EH (cell line): ENCODE results near the gene SERPINA1.

Experiments
- DNase-seq: peaks from one replicate; pipeline ENCODE4 v3.0.0-alpha.2; 2015; ENCODE audit warnings: low read depth

Gene SERPINA1

DNA sequence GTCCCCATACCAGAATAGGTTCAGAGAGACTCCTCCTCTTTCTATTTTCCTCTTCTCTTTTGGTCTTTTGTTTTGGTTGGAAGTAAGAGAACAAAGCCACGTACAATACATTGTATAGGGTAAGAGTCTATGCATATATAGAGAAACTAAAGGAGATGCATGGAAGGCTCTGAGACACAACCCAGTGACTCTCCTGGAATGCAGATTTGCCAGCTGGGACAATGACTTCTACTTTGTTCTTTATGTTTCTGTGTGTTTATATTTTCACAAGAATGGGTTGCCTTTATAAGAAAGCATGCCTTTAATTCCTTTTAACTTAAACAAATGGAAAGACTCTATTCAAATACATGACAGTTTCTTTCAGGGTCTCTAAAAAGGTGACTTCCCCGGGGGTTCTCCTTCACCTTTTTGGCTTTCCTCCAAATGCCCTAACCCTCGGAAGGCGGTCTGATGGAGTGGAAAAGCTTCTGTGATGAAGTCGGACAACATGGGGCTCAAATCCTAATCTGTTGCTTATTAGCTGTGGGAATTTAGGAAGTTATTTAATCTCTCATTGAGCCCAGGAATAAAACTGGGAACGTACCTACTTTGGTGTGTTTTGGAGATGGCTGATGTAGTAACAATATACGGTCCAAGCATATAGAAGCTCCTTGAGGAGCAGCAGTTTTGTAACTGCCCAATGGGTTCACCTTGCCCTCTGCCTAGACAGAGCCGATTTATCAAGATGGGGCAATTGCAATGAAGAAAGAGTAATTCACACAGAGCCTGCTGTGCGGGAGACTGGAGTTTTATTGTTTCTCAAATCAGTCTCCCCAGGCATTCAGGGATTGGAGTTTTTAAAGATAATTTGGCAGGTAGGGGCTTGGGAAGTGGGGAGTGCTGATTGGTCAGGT, 9.1 kb upstream of the SERPINA1 start:
- no peak for DNase-seq

DNA sequence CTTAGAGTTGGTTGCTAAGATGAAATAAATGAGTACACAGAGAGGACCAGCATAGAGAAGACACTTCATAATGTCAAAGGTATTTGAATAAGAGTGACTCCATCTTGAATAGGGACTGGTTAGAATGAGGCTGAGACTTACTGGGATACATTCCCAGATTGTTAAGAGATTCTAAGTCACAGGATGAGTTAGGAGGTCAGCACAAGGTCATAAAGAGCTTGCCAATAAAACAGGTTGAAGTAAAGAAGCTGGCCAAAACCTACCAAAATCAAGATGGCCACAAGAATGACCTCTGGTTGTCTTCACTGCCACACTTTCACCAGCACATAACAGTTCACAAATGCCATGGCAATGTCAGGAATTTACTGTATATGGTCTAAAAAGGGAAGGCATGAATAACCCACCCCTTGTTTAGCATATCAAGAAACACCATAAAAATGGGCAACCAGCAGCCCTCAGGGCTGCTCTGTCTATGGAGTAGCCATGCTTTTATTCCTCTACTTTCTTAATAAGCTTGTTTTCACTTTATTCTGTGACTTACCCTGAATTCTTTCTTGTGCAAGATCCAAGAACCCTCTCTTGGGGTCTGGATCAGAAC, 8.3 kb upstream of the SERPINA1 start:
- DNase-seq: peak; percentile 57

DNA sequence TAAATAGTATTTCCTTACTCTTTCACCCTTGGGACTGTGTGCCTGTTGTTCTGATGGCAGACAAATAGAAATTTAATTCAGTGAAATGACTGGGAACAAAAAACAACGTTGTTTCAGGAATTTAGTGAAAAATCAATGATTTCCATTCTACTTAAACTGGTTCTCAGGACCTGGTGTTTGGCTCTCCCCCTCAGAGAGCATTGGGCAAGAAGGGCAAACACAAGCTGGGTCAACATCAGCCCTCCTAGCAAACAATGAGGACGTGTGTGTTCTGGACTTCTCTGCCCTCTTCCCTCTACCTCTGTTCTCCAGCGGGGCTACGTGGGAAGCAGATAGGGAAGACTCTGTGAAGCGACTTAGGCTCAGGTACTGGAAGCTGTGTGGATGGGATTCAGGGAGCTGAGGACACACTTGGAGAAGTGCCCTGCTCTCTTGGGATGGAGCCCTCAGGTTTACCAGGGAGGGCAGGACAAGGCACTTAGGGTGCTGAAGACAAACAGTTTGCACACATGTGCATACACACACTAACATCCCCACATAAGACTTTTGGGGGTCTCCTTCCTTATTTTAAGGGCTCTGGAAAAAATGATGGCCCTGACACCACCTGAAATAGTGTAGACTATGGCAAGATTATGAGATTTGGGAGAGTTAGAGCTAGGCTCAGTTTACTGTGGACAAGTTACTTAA, 7.6 kb upstream of the SERPINA1 start:
- DNase-seq: no peak

DNA sequence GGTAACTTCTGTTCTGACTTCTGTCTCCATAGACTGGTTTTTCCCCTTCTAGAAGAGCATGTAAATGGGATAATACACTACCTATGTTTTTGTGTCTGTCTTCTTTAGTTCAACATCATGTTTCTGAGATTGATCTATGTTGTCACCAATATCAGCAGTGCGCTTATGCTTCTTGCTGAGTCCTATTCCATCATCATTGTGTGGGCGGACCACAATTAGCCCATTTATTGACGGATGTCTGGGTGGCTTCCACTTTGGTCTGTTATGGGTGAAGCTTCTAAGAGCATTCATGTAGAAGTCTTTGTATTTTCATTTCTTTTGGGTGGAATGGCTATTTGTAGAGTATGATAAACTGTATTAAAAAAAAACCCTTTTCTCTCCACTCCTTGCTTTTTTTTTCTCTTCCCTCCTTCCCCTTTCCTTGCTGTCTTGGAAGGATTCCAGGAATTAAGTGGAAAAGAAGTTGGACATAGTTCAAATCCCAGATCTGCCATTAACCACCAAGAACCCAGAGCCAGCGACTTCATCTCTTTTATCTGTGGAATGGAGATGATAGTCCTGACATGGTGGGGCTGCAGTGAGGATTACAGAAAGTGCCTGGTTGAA, 7.0 kb upstream of the SERPINA1 start:
- DNase-seq: no peak

DNA sequence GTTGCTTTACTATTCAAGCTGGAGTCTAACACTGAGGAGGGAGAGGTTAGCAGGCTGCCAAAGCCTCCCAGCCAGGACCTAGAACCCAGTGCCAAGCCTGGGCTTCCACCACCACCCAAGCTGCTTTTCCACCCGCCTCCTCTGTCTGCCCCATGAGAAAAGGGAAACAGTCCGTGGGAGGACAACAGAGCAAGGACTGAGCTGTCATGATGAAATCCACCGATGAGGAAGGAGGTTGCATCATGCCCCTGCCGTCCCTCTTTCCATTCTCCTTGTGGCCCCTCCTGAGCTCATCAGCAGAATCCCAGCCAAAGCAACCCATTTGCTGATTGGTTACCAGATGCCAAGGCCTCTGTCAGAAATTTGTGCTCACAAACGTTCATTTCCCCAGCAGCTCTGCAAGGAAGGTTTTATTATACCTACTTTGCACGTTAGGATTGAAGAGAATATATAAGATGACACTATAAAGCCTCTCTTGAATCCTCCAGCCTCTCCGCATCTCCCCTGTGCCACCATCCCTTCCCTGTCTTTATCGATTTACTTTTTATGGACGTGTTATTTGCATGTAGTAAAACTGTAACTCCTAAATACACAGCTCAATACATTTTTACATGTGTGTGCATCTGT, 6.3 kb upstream of the SERPINA1 start:
- peak; percentile 49 for DNase-seq

DNA sequence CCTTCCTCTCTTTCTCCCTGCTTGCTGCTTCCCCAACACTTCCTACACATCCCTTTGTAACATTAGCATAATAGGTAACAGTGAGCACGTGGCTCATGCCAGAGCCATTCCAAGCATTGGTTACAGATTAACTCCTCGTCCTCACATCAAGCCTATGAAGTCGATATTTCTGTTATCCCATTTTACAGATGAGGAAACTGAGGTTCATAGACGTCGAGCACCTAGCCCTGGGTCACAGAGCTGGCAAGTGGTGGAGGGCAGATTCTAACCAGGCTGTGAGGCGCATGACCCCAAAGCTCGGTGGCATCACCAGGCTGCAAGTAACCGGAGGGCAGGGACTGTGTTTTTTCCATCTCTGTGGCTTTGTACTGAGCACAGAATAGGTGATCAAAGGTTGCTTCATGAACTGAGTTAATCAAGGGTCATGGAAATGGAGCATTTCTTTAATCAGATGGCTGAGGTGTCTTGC, 5.7 kb upstream of the SERPINA1 start:
- DNase-seq: no peak

DNA sequence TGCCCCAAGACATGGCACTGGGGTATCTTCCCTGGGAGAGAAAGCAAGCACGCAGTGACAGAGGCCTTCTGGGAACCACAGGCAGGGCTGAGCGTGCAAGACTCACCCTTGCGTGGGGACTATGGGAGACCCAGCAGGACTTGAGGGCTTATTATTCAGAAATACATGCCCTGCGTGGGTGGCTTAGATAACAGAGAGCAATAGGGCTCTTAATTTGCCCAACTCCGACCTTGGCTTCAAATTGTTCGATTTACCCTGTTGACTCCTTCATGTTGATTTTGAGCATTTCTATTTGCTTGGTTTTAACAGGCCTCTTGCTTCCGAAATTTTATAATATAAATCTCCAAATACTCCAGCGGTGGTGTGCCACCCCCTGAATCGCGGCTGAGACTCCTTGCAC, 5.1 kb upstream of the SERPINA1 start:
- no peak for DNase-seq

DNA sequence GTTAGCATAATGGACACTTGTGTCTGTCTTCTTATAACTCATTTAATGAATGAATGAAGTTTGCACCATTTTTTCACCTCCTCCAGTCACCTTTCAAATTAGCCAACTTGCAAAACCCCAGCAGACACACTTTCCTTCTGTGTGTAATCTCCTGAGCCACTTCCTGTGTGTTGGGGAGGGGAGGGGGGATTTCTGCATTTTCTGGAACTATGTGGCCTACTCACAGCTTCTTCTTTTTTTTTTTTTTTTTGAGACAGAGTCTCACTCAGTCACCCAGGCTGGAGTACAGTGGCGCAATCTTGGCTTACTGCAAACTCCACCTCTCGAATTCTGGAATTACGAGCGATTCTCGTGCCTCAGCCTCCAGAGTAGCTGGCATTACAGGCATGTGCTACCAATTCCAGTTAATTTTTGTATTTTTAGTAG, 4.1 kb upstream of the SERPINA1 start:
- DNase-seq: peak; percentile 81

DNA sequence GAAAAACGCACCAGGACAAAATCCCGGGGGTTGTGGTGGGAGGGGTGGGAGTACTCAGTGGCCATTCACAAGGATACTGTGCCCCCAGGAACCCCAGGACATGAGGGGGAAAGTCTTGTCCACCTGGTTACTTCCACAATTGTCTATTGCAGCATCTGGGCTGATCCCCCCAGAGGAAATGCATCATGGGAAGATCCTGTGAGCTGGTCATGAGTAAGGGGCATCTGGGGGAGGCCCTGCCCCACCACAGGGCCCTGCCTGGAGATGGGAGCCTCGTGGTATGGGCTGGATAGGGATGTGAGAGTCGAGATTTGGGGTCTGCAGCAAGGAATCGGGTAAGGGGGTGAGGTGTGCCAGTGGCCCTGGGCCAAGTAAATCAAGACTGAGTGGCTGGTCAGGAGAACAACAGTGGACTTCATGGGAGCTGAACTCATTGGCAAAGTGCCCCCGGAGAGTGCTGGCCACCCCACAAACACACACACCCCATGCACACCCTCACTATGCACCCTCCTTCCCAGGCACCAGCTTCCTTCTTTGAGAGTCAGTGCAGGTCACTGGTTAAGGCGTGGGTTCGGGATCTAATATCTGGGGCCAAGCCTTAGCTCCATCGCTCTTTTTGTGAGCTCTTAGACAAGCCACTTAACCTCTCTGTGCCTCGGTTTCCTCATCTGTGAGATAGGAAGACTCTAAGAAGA, 3.0 kb upstream of the SERPINA1 start:
- DNase-seq: no peak

DNA sequence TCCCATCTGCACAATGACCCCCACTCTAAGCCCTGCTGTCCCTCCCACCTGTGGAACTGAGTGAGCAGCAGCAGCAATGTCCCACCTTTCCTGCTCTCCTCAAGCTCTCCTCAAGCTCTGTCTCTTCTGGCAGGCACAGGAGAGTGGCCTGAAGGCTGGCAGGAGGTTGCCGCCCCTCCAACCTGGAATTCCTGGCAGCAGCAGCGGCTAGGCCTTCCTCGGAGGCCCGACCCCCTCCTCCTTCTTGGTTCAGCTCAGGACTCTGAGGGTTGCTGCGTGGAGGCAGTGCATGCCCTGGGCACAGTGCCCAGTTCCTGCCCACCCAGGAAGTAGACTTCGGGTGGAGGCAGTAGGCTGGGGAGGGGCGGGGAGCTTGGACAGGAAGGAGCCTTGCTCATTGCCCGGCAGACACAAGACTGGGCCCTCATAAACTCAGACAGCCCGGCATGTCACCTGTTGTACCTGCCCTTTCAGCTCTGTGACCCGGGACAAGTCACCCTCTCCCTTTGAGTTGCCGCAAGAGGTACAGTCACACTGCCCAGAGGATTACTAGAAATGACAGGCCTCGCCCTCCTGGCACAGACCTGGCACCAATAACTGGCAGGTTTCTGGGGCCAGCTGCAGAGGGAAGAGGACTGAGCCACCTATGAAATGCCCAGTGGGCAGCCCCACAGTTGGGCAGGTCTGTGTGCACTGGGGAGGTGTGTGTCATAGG, 2.1 kb upstream of the SERPINA1 start:
- peak; percentile 55 for DNase-seq

DNA sequence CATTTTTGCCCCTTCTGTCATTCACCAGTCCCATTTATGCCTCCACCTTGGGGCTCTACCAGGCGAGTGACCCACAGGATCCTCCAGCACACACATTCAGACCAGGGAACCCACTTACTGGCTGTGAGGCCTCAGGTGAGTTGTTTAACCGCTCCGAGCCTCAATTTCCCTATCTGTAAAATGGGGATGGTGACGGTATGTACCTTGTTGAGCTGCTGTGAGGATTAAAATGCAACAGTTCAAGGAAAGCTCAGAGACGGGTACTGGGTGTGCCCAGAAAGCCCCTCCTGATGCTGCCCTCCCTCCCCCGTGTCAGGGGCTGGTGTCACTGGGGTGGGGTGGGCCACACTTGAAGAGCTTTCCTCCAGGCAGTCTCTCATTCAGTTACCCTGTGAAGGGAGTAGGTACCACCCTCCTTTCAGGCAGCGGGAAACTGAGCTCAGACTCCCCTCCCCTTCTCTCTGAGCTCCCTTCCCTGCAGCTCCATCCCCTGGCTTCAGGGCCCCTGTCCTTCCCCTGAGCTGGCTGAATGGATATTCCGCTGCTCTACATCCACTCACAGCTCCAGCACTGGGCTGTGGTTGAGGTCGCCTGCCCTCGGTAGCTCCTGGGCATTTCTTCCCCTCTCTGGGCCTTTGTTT, 1.4 kb upstream of the SERPINA1 start:
- no peak for DNase-seq

DNA sequence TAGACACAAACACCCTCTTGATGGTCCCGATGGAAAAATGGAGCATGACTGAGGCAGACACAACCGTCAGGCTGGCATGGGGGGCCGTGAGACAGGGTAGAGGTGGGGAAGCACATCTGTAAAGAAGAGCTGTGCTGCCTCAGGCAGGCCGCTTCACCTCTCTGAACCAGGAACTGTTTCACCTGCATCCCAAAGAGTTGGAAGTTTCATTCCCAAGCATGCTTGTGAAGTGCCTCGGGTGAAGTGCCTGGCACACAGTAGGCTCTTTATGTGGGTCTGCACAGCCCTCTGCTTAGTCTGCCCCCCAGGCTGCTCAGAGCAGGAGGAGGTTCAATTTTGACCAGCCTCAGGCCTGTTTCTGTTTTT, 685 bp upstream of the SERPINA1 start:
- no peak for DNase-seq

DNA sequence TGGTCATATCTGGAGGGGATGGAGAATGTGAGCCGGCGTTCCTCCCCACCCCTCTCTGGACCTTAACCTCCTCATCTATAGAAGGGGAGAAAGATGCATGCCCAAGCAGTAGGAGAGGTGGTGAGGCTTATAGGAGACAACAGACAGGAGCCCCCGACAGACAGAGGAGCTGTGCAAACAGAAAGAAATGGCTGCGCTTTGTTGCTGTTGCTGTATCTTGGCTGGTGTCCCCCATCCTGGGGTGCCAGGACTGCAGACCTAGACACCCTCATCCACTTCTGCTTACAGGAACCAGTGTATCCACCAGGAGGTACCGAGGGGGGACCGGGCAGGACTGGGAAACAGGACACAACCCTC, 397 bp downstream of the SERPINA1 start:
- DNase-seq: no peak

DNA sequence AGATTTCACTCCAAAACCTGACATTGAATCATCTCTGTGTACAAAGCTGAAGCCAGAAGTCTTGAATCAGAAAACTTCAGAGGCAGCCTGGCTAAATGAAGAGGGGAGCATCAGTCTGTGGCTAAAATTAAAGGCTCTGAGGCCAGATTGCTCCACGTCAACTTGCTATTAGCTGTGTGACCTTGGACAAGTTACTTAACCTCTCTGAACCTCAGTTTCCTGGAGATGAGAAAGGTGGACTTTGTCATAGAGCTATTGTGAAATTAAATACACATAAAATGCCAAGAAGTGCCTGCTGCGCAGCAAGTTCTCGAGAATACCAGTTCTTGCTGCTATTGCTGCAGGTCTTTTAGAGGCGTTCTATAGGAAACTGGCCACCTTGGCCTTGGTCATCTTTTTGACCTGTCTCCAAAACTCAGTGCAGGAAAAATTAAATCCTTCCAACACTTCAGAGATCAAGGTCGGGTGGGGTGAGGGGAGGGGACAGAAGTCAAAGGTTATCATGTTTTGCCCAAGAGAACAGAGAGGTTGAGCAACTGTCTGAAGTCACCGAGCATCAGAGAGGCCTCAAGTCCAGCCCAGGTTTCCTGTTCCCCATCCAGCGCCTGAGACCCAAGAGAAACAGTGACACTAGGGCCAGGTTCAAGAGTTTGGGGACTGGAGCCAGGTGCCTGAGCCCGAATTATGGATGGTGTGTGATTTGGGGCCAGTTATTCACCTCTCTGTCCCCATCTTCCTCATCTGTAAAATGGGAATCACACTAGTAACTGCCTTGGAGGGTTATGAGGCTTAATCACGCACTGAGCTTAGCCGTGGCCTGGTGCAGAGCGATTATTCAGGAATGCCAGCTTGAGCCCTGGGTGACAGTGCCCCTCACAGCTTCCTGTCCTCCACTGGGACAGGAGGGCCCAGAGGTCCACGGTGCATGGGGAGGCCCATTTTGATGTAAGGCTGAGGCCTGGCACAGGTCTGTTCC, 1.1 kb downstream of the SERPINA1 start:
- DNase-seq: no peak

DNA sequence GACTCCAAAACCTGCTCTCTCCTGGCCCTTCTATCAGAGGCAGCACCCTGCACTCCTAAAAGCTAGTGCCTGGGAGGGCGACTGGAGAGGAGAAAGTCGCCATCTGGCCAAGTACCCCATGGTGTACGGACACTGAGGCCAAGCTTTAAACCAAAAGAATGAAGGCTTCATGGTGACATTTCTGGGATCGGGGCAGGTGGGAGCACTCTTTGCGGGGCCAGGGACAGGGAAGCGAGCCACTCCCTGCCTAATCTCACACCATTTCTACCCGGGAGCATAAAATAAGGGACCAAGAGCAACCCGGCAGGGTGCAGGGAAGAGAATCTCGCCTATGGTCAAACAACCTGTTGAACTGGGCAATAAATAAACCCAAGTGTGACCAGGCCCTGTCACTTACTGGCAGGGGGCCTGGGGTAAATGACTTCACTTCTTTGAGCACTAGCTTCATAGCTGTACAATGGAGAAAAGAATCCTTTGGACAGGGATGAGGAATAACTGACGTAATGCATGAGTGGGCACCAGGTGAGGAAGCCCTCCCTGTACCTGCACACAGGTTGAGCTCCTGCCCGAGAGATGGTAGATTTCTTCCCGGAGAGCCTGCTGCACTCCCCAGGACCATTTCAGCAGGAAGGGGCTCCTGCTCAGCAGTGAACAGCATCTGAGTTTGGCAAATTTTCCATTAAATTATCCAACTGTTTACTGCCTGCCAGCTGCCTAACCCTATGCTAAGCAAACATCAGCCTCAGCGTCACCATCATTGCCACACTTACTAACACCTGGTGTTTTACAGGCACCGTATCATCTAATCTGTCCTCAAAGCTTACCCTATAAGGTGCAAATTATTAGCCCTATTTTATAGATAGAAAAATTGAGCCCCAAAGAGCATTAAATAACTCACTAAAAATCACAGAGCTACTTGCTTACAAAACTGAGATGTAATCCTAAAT, 2.0 kb downstream of the SERPINA1 start:
- DNase-seq: no peak

DNA sequence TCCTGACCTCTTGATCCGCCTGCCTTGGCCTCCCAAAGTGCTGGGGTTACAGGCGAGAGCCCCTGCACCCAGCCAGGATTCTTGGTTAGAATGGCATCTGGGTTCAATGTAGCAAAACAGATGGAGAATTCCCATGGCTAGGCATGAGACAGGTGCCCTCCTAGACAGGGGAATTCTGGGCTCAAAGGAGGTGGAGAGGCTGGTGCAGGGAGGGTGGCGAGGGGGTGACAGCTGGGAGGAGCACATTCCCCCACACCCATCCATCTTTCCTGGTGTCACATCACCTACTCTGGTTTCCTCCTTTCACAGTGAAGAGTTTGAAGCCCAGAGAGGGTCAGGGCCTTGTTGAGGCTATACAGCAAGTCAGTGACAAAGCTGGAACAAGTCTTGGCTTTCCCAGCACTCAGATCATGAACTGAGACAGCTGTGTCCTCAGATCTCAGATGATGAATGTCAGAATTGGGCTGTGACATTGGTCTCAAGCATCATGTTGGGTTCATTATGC, 2.8 kb downstream of the SERPINA1 start:
- no peak for DNase-seq

DNA sequence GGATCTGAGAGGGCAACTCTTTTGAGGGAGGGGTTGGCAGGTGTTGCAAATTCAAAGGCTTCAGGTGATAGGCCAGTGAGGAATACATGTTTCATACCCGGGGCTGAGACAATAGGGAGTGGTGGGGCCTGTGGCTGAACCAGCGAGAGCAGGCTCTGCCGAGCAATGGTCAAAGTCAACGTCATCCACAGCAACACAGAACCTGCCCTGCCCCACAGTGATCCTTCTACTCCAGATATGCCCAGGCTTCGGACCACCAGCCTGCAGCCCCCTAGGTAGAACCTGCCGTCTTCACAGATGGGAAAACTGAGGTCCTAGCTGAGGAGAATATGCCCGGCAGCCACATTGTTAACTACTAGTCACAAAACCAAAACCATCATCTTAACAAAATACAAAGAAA, 4.1 kb downstream of the SERPINA1 start:
- no peak for DNase-seq

DNA sequence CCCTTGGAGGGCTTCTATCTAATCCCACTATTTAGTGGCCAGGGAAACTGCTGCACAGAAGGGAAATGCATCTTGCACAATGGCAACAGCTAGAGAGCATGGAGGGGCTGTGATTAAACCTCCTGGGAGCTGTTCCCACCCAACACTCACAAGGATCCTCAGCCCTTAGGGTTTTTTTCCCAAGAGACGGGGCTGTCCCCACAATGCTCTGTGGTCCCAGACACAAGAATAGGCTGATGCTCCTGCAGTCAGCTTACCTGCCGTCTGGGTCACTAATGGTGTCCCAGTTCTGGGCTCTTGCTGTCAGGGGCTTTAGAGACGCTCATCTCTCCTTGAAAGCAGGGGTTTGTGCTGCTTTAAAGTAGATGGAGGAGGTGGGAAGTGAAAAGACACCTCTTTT, 4.6 kb downstream of the SERPINA1 start:
- no peak for DNase-seq
